ENCODE measurements around the gene SMYD3. TPM values are rescaled to one million over a fixed set of nuclear protein-coding genes. Genes with fewer than 3 reads are reported as not detected.

SMYD3 gene
- total RNA-seq, 1 donor, result 31.2 TPM

- no peak for DNase-seq (ENCODE audit: low read depth in 2 of 3, low spot score in 2 of 3)
Measured at GRCh38 chr1:246516126-246516525, 9.0 kb upstream of the SMYD3 start.

- peak in 1 of 3 donors; percentile 15 for DNase-seq (ENCODE audit: low read depth in 2 of 3, low spot score in 2 of 3)
Measured at GRCh38 chr1:246515390-246516005, 8.4 kb upstream of the SMYD3 start.

- no peak for DNase-seq (ENCODE audit: low read depth in 2 of 3, low spot score in 2 of 3)
Measured at GRCh38 chr1:246513619-246514343, 6.7 kb upstream of the SMYD3 start.

GRCh38 chr1:246513041-246513440, 6.0 kb upstream of the SMYD3 start:
- no peak for DNase-seq (ENCODE audit: low read depth in 2 of 3, low spot score in 2 of 3)

- DNase-seq (ENCODE audit: low read depth in 2 of 3, low spot score in 2 of 3), result no peak
Measured at GRCh38 chr1:246512635-246513034, 5.6 kb upstream of the SMYD3 start.

GRCh38 chr1:246512230-246512629, 5.2 kb upstream of the SMYD3 start:
- DNase-seq (ENCODE audit: low read depth in 2 of 3, low spot score in 2 of 3), result no peak

- no peak for DNase-seq (ENCODE audit: low read depth in 2 of 3, low spot score in 2 of 3)
Measured at GRCh38 chr1:246511203-246511602, 4.1 kb upstream of the SMYD3 start.

- no peak for DNase-seq (ENCODE audit: low read depth in 2 of 3, low spot score in 2 of 3)
Measured at GRCh38 chr1:246510147-246511030, 3.3 kb upstream of the SMYD3 start.

GRCh38 chr1:246508897-246509688, 2.0 kb upstream of the SMYD3 start:
- DNase-seq (ENCODE audit: low read depth in 2 of 3, low spot score in 2 of 3), result no peak

GRCh38 chr1:246506367-246506673, 759 bp downstream of the SMYD3 start:
- peak in 1 of 3 donors; percentile 12 for DNase-seq (ENCODE audit: low read depth in 2 of 3, low spot score in 2 of 3)

- no peak for DNase-seq (ENCODE audit: low read depth in 2 of 3, low spot score in 2 of 3)
Measured at GRCh38 chr1:246503341-246503740, 3.7 kb downstream of the SMYD3 start.

- DNase-seq (ENCODE audit: low read depth in 2 of 3, low spot score in 2 of 3), result peak; percentile 34 to 91 (median 76)
Measured at GRCh38 chr1:246497331-246497915, 9.7 kb downstream of the SMYD3 start.

- peak in 2 of 3 donors; percentile 56 to 70 for DNase-seq (ENCODE audit: low read depth in 2 of 3, low spot score in 2 of 3)
Measured at GRCh38 chr1:246492611-246493245, 14.4 kb downstream of the SMYD3 start.

GRCh38 chr1:246491551-246492053, 15.5 kb downstream of the SMYD3 start:
- DNase-seq (ENCODE audit: low read depth in 2 of 3, low spot score in 2 of 3), result no peak

- DNase-seq (ENCODE audit: low read depth in 2 of 3, low spot score in 2 of 3), result no peak
Measured at GRCh38 chr1:246488674-246489073, 18.4 kb downstream of the SMYD3 start.

- DNase-seq (ENCODE audit: low read depth in 2 of 3, low spot score in 2 of 3), result no peak
Measured at GRCh38 chr1:246483569-246483933, 23.5 kb downstream of the SMYD3 start.

- DNase-seq (ENCODE audit: low read depth in 2 of 3, low spot score in 2 of 3), result no peak
Measured at GRCh38 chr1:246482805-246483568, 24.1 kb downstream of the SMYD3 start.

- DNase-seq (ENCODE audit: low read depth in 2 of 3, low spot score in 2 of 3), result no peak
Measured at GRCh38 chr1:246479061-246479460, 28.0 kb downstream of the SMYD3 start.

- DNase-seq (ENCODE audit: low read depth in 2 of 3, low spot score in 2 of 3), result no peak
Measured at GRCh38 chr1:246477634-246478033, 29.4 kb downstream of the SMYD3 start.
